Activated CD8-positive, alpha-beta memory T cell treated with anti-CD3 and anti-CD28 coated beads, Interleukin-2, amount 50 U/mL, for 48 hours (primary cell): ENCODE results near the gene TMEM92.

Source experiments
- DNase-seq: peaks from one replicate; pipeline ENCODE4 v3.0.0-alpha.2; 2020

TMEM92 gene

GRCh38 chr17:50330151-50330775, 56.0 kb downstream of the TMEM92 start:
- DNase-seq = peak; percentile 50
